Natural killer cell (primary cell): ENCODE results near the gene IL19. TPM values are rescaled to one million over a fixed set of nuclear protein-coding genes. Genes with fewer than 3 reads are reported as not detected.

Source experiments
- ATAC-seq, 3 donors: fragments of 150-1000 bp in 2 of 3; fragments of 200-7000 bp in 1 of 3; cut with Tn5 transposase; 1 replicate in 1 of 3; 2 replicates in 2 of 3; pipeline ENCODE4 v1.10.0; 2021; ENCODE audit warnings: mild to moderate bottlenecking in 2 of 3, moderate library complexity in 2 of 3
- DNase-seq, 2 donors: peaks; one replicate each; pipeline versions ENCODE4 v3.0.0 to v3.0.0-alpha.2; 2013 to 2021; ENCODE audit warnings: mixed read lengths in 1 of 2
- H3K27ac ChIP-seq: one replicate; pipeline ENCODE4 v1.5.1; 2013; ENCODE audit warnings: mild to moderate bottlenecking, low read length
- H3K27me3 ChIP-seq: one replicate; pipeline ENCODE4 v1.6.1; 2013; ENCODE audit warnings: low read length; ENCODE audit not compliant: control insufficient read depth, insufficient read depth
- H3K36me3 ChIP-seq: one replicate; pipeline ENCODE4 v1.6.1; 2013; ENCODE audit warnings: low read length; ENCODE audit not compliant: control insufficient read depth, insufficient read depth
- H3K4me1 ChIP-seq: one replicate; pipeline ENCODE4 v1.6.1; 2013; ENCODE audit warnings: low read length; ENCODE audit not compliant: control insufficient read depth, insufficient read depth
- H3K4me3 ChIP-seq: one replicate; pipeline ENCODE4 v1.5.1; 2013; ENCODE audit warnings: low read length
- H3K9me3 ChIP-seq: one replicate; pipeline ENCODE4 v1.6.1; 2013; ENCODE audit warnings: low read length; ENCODE audit not compliant: control insufficient read depth, insufficient read depth
- H3K27ac Mint-ChIP-seq, 2 donors: one replicate each; pipeline ENCODE4 v1.8.0; 2022; ENCODE audit warnings: mild to moderate bottlenecking in 2 of 2, mixed read lengths in 2 of 2, moderate library complexity in 1 of 2
- H3K27me3 Mint-ChIP-seq, 2 donors: one replicate each; pipeline ENCODE4 v1.8.0; 2022; ENCODE audit warnings: low read depth in 2 of 2, mixed read lengths in 2 of 2
- H3K36me3 Mint-ChIP-seq: one replicate; pipeline ENCODE4 v1.8.0; 2022; ENCODE audit warnings: mixed read lengths
- H3K4me1 Mint-ChIP-seq, 2 donors: one replicate each; pipeline ENCODE4 v1.8.0; 2022; ENCODE audit warnings: mixed read lengths in 2 of 2
- H3K4me3 Mint-ChIP-seq: one replicate; pipeline ENCODE4 v1.8.0; 2022; ENCODE audit warnings: mild to moderate bottlenecking, moderate library complexity, mixed read lengths
- H3K9me3 Mint-ChIP-seq, 2 donors: one replicate each; pipeline ENCODE4 v1.8.0; 2022; ENCODE audit warnings: mixed read lengths in 2 of 2
- WGBS: methylation state at CpG from one replicate; pipeline ENCODE4 v1.1.7; 2013; ENCODE audit warnings: missing lambda C conversion rate; ENCODE audit not compliant: insufficient coverage; 5-methylcytosine and 5-hydroxymethylcytosine counted together
- intact Hi-C: fragments of 100-400 bp; cut with micrococcal nuclease; formaldehyde crosslinking; loops from one replicate; pipeline ENCODE4 v1.14.2; 2022
- total RNA-seq, 4 donors: library from RNA; stranded (reverse); fragments of 120-200 nt in 1 of 4; gene quantifications; one replicate each; pipeline versions ENCODE4 v1.2.3 to v1.2.4, GENCODE V29; 2013 to 2022
- TF ChIP-seq, protein P1 (sequence below): fragments of 200-600 bp; IDR thresholded peaks from one replicate; pipeline ENCODE4 v1.8.0; 2022; ENCODE audit warnings: antibody characterized with exemption

IL19 gene
- total RNA-seq, 3 donors from 2014 or later (not counting 1 experiment from before 2014, with no cell fraction given) = not detected

GRCh38 chr1:206802401-206802800, 31.8 kb downstream of the IL19 start:
- Mint-ChIP-seq H3K4me3 (no peak overlapping the region), H3K4me1 (peaks cover 0 to 13% of the 10 kb centered on the region in 2 donors), H3K9me3 (no peaks in the 10 kb centered on the region), H3K36me3 (no peaks in the 10 kb centered on the region), H3K27ac (peak overlapping the region in 1 of 2 donors; percentile 76), H3K27me3 (peaks cover 22 to 56% of the 10 kb centered on the region in 2 donors)
- Histone ChIP-seq H3K4me1 (peaks cover 22% of the 10 kb centered on the region), H3K27ac (peak overlapping the region; percentile 51), H3K27me3 (no peaks in the 10 kb centered on the region), H3K9me3 (no peaks in the 10 kb centered on the region), H3K4me3 (no peak overlapping the region), H3K36me3 (no peaks in the 10 kb centered on the region)
- ATAC-seq = no peak
- peak in 1 of 2 donors; percentile 37 for DNase-seq
- 78% methylated on average over 4 of the region's 4 CpGs for WGBS
- TF ChIP-seq, protein P1, sequence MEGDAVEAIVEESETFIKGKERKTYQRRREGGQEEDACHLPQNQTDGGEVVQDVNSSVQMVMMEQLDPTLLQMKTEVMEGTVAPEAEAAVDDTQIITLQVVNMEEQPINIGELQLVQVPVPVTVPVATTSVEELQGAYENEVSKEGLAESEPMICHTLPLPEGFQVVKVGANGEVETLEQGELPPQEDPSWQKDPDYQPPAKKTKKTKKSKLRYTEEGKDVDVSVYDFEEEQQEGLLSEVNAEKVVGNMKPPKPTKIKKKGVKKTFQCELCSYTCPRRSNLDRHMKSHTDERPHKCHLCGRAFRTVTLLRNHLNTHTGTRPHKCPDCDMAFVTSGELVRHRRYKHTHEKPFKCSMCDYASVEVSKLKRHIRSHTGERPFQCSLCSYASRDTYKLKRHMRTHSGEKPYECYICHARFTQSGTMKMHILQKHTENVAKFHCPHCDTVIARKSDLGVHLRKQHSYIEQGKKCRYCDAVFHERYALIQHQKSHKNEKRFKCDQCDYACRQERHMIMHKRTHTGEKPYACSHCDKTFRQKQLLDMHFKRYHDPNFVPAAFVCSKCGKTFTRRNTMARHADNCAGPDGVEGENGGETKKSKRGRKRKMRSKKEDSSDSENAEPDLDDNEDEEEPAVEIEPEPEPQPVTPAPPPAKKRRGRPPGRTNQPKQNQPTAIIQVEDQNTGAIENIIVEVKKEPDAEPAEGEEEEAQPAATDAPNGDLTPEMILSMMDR = no peak
- intact Hi-C loops = loop anchor here (5.0 to 10.0 kb wide), 2 partner anchors 35 to 168 kb away; partner anchors contain the start of gene DYRK3

- ATAC-seq (peak; percentile 88 to 89 (median 89)), DNase-seq (peak; percentile 20 to 96)
- Mint-ChIP-seq H3K9me3 (no peaks in the 10 kb centered on the region), H3K27me3 (peaks cover 22 to 49% of the 10 kb centered on the region in 2 donors), H3K4me1 (peaks cover 0 to 13% of the 10 kb centered on the region in 2 donors), H3K4me3 (no peak overlapping the region), H3K27ac (peak overlapping the region in 1 of 2 donors; percentile 76), H3K36me3 (no peaks in the 10 kb centered on the region)
- Histone ChIP-seq H3K9me3 (no peaks in the 10 kb centered on the region), H3K27ac (peak overlapping the region; percentile 61), H3K4me1 (peaks cover 18% of the 10 kb centered on the region), H3K36me3 (no peaks in the 10 kb centered on the region), H3K27me3 (no peaks in the 10 kb centered on the region), H3K4me3 (no peak overlapping the region)
- intact Hi-C loops = loop anchor here (5.0 to 10.0 kb wide), 2 partner anchors 36 to 168 kb away; partner anchors contain the start of gene DYRK3
- WGBS = 64% methylated on average over 8 of the region's 8 CpGs
- TF ChIP-seq, protein P1 = no peak
These were observed 32.7 kb downstream of the IL19 start for GRCh38 chr1:206803221-206803730.

GRCh38 chr1:206804156-206804737, 33.7 kb downstream of the IL19 start:
- H3K4me3 Mint-ChIP-seq = no peak overlapping the region
- Histone ChIP-seq H3K4me1 (peaks cover 18% of the 10 kb centered on the region), H3K27me3 (no peaks in the 10 kb centered on the region), H3K36me3 (no peaks in the 10 kb centered on the region), H3K9me3 (no peaks in the 10 kb centered on the region), H3K27ac (peak overlapping the region; percentile 61), H3K4me3 (no peak overlapping the region)
- TF ChIP-seq, protein P1 = no peak
- H3K9me3 Mint-ChIP-seq = no peaks in the 10 kb centered on the region
- peak in 1 of 2 donors; percentile 27 for DNase-seq
- peaks cover 0 to 20% of the 10 kb centered on the region in 2 donors for H3K4me1 Mint-ChIP-seq
- intact Hi-C loops = loop anchor here (5.0 to 10.0 kb wide), 2 partner anchors 37 to 169 kb away; partner anchors contain the start of gene DYRK3
- H3K27ac Mint-ChIP-seq = no peak overlapping the region
- H3K36me3 Mint-ChIP-seq = no peaks in the 10 kb centered on the region
- 89% methylated on average over 1 of the region's 1 CpG for WGBS
- H3K27me3 Mint-ChIP-seq = peaks cover 20 to 46% of the 10 kb centered on the region in 2 donors
- ATAC-seq = no peak
